DMS79 treated with DMSO at 0.1 percent for 48 hours (cell line): ENCODE data around the gene TAF1D.
A peak's percentile ranks its signal among the peaks of the same experiment; 100 is the strongest.
"Not testable (repeated sequence)": the region's sequence is repeated elsewhere in the genome, so short reads cannot be mapped to it uniquely, and the experiment has no call there.

Experiments used
- DNase-seq: peaks from one replicate; lab custom pipeline; 2025; lab: John Stamatoyannopoulos, UW

The TAF1D gene

DNA sequence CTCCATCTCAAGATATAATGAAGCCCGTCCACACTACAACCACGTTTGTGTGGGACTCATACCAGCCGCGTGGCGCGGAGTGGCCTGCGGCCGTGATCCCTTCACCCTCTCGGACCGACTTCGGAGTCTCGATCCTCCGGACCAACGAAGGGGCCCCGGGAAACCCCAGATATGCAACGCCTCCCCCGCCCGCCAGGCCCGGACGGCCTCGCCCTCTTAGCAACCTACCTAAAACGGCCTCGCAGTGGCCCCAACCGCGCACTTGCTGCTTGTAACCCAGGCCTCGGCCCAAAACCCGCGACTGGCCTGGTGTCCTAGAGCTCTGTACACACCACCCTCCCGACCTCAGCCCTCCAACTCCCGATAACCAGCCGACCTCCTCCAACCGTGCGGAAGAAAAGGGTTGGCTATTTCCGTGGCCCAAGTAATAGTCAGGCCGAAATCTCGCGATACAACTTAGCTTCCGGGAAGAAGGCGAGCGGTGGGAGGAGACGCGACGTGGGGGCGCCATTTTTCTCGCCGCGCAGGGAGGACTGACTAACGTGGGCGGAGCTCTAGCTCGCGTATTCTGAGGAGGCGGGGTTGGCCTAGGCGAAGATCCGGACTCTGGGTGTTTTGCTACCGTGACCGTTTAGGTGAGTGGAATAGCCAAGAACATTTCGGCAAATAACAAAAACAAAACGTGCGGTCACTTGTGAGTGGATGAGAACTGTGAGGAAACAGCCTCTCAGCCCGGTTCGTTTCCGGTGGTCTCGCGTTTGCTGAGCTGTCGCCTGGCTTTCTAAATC, at the start of gene TAF1D, which contains the start of gene C11orf54:
Gene TAF1D, minus strand, starts transcription at position 402 of the 788 bp plus-strand sequence. CDS start 2,191 bp downstream, outside the sequence.
Gene C11orf54, plus strand, starts transcription at position 579 of the 788 bp plus-strand sequence. CDS start 5,722 bp downstream, outside the sequence.
- DNase-seq, result peak; percentile 99

GRCh38 chr11:93784935-93785360, 43.7 kb upstream of the TAF1D start:
- DNase-seq, result peak; percentile 64

- peak; percentile 95 for DNase-seq
Observed at GRCh38 chr11:93784145-93784934, 43.0 kb upstream of the TAF1D start, which contains the start of gene MED17. TSS of gene MED17 (plus strand) at chr11:93784282. CDS start at chr11:93784514, 232 bp downstream.

DNA sequence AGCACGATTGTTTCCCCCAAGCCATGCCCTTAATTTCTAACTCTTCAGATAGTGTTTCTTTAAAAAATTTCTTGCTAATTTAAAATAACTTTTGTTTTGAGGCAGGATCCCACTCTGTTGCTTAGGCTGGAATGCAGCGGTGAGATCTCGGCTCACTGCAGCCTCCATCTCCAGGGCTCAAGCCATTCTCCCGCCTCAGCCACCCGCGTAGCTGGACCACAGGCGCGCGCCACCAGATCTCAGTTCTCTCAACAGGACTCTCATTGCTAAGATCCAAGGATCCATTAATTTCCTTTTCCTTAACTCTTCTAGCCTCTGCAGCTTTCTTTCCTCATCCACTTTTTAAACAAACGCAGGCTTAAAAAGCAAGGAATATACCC, 42.5 kb upstream of the TAF1D start:
- DNase-seq, result no peak

- DNase-seq, result no peak
Observed at GRCh38 chr11:93783362-93783761, 42.1 kb upstream of the TAF1D start.

DNA sequence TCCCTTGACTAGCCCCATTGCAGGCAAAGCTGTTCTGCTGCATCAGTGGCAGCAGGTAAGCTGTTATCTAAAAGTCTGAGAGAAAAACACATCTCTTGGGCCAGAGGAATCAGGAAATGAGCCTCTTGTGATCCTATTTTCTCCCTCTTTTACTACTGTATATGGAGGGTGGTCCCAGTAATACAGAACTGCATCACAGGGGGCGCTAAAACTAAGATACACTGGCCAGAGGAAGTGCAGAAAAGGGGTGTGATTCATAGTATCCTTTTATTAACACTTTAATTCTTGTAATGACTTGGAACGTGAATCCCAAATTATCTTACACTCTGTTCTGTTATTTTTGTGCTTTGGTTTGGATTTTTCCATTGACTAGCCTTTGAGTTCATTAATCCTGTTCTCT, 34.0 kb upstream of the TAF1D start:
- DNase-seq, result no peak

- not testable (repeated sequence) for DNase-seq
Observed at GRCh38 chr11:93774560-93774959, 33.3 kb upstream of the TAF1D start.

GRCh38 chr11:93773601-93774200, 32.4 kb upstream of the TAF1D start:
- no peak for DNase-seq

DNA sequence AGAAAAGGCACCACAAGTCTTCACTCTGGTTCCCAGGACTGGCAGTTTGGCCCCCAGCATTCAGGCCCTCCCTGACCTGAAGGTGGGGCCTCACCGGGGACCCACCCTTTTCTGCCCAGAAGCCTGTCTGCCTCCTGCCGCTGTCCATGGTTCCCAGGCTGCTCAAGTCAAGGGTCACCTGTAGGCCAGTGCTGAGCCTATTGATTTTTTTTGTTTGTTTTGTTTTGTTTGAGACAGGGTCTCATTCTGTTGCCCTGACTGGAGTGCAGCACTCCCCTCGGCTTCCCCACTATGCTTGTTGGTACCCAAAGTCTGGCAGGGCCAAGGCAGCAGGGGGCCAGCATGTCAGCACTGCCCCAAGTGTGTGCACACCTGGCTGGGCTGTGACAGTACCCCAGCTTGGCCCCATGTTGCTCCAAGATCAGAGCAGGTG, 31.8 kb upstream of the TAF1D start:
- no peak for DNase-seq

DNA sequence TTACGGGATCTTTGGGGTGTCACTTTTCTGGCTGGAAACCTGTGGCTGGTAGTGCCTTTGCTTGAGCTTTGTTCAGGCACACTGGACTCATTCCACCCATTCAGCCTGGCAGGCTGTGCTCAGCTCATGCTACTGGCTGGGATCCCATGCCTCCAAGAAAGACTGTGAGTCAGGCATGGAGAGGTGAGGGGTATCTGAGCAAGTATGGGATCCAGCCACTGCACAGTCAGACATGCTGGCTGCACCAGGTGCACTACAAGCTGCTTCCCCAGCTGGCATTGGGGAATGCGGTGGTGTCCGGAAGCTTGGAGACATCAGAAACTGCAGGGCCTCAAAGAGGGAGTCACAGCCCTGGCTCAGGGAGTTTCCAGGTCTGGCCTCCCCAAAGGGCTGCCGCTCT, 30.8 kb upstream of the TAF1D start:
- no peak for DNase-seq

GRCh38 chr11:93770160-93770559, 28.9 kb upstream of the TAF1D start:
- DNase-seq, result no peak

DNA sequence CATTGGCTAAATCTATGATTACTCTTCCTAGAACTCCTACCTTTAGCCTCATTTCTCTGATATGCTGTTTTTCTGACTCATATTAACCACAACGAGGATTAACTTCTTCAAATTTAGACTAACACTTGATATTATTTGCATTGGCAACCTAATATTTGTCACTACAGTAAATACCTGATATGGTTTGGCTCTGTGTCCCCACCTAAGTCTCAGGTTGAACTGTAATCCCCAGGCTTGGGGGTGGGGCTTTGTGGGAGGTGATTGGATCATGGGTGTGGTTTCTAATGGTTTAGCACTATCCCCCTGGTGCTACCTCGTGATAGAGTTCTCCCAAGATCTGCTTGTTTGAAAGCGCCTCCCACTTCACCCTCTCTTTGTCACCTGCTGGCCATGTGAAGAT, 25.7 kb upstream of the TAF1D start:
- DNase-seq, result no peak

GRCh38 chr11:93766504-93766903, 25.2 kb upstream of the TAF1D start:
- DNase-seq, result no peak

DNA sequence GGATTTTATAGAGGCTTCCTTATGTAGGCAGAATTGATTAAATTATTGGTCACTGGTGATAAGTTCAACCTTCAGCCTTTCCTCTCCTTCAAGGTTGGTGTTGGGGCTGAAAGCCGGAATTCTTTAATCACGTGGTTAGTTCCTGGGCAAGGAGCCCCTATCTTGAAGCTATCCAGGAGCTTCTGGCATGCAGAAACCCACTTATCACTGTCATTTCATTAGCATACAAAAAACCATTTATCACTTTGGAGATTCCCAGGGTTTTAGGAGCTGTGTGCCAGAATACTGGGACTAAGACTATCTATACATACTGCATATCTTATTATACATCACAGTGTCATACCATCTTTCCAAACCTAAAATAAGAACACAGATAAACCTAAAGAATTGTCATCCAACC, 24.3 kb upstream of the TAF1D start:
- DNase-seq, result no peak

DNA sequence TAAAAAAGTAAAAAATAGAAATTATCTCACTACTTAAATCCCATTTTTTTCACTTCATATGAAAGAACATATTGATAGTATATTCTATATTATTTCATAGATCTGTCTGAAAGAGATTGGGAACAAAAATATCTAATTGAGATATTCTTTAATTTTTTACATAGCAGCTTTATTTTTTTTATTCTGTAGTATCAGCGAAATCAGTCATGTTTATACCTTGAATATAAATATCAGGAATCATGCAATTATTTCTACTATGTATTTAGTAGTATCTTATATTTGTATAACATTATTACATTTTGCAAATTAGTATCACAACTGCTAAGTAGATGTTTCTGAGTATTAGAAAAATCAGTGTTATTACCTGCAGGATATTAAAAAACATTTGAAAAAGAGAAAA, 20.6 kb upstream of the TAF1D start:
- no peak for DNase-seq

GRCh38 chr11:93759123-93759522, 17.8 kb upstream of the TAF1D start:
- DNase-seq, result not testable (repeated sequence)

DNA sequence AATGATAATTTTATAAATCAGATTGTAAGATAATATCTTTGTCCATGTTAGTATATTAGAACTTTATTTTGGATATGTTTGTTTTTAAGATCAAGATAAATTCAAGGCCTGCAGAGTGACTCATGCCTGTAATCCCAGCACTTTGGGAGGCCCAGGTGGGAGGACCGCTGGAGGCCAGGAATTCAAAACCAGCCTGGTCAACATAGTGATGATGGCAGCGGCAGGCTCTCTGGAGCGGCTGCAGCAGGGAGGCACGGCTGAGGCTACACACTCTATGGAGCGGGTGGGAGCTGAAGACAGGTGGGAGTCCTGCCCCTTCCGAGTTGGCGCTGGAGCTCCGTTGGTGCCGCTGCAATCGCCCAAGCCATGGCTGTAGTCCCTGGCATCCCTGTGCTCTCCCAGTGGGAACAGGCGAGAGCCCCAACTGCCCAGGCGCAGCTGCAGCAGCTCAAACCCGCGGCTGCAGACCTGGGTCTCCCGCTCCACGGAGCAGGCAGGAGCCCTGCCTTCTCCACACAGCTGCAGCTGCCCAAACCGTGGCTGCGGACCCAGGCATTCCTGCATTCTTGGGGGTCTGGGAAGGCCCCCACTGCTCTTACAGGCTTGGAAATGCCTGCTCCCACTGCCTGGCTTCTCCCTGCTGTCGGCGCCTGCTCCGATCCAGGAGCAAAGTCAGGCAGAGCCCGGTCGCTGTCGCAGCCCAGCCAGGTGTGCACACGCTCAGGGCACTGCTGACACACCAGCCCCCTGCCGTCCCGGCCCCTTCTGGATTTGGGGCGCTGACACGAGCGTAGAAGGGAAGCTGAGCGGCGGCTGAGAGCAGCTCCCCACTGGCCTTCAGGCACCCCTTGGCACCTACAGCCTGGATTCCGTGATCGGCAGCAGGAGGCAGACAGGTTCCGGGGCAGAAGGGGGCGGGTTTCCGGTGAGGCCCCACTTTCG, 16.9 kb upstream of the TAF1D start:
- DNase-seq, result no peak

DNA sequence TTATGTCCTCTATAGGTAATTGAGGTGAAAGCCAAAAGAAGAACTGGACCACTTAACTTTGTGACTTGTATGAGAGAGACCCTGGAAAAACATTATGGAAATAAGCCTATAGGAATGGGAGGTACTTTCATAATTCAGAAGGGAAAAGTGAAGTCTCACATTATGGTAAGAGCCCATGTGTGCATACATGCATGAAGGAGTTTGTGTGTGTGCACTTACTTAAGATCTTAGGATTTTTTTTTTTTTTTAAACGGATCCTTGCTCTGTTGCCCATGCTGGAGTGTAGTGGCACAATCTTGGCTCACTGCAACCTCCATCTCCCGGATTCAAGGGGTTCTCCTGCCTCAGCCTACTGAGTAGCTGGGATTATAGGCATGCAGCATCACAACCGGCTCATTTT, 16.0 kb upstream of the TAF1D start:
- no peak for DNase-seq

DNA sequence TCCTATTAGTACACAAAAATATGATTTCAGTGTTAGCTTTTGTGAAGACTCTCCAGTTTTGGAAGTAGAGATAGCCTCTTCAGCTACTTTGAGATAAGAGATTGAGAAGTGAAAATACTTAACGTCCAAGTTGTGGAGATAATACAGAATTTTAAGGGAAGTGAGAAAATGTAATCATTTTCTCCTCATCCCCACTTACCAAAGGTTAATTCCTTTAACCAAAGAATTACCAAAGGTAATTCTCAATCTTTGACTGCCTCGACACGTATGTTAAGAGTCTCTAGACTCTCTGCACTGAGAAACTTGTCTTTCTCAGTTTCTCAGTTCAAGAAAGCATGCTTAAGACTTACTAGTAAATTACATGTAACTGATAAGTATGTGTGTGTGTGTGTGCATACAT, 15.5 kb upstream of the TAF1D start:
- no peak for DNase-seq

- no peak for DNase-seq
Observed at GRCh38 chr11:93753241-93753640, 11.9 kb upstream of the TAF1D start.

- no peak for DNase-seq
Observed at GRCh38 chr11:93751001-93751400, 9.7 kb upstream of the TAF1D start.
